Trophoblast cell (in vitro differentiated cells and primary cell): Measurements from ENCODE around the gene CEBPB.

Experiments used
- DNase-seq, 2 donors: peaks; one replicate each; pipeline ENCODE4 v3.0.0-alpha.2; 2016
- H2AFZ ChIP-seq: 2 replicates; pipeline ENCODE4 v1.6.1; 2013; ENCODE audit warnings: low read length, moderate library complexity, mild to moderate bottlenecking; ENCODE audit not compliant: insufficient read depth, poor library complexity
- H2AK5ac ChIP-seq: 2 replicates; pipeline ENCODE4 v1.6.1; 2013; ENCODE audit warnings: mild to moderate bottlenecking, low read length
- H2BK120ac ChIP-seq: 2 replicates; pipeline ENCODE4 v1.6.1; 2013; ENCODE audit warnings: low read length, mild to moderate bottlenecking, moderate library complexity; ENCODE audit not compliant: insufficient read depth, poor library complexity
- H2BK12ac ChIP-seq: 2 replicates; pipeline ENCODE4 v1.6.1; 2013; ENCODE audit warnings: mild to moderate bottlenecking, low read length, moderate library complexity
- H2BK5ac ChIP-seq: 2 replicates; pipeline ENCODE4 v1.6.1; 2013; ENCODE audit warnings: low read length, low read depth, moderate library complexity, mild to moderate bottlenecking; ENCODE audit not compliant: poor library complexity
- H3K14ac ChIP-seq: 2 replicates; pipeline ENCODE4 v1.6.1; 2013; ENCODE audit warnings: mild to moderate bottlenecking, low read length
- H3K18ac ChIP-seq: 2 replicates; pipeline ENCODE4 v1.6.1; 2013; ENCODE audit warnings: mild to moderate bottlenecking, low read length
- H3K23ac ChIP-seq: 2 replicates; pipeline ENCODE4 v1.6.1; 2013; ENCODE audit warnings: low read length
- H3K27ac ChIP-seq: 2 replicates; pipeline ENCODE4 v1.5.1; 2013; ENCODE audit warnings: low read depth, mild to moderate bottlenecking, inconsistent platforms, low read length, moderate library complexity
- H3K27me3 ChIP-seq: 2 replicates; pipeline ENCODE4 v1.6.1; 2013; ENCODE audit warnings: inconsistent platforms, mild to moderate bottlenecking, low read length, moderate library complexity; ENCODE audit not compliant: insufficient read depth
- H3K36me3 ChIP-seq, 2 experiments: 1 replicate in 1 of 2; 2 replicates in 1 of 2; pipeline ENCODE4 v1.6.1; 2013; ENCODE audit warnings: low read length in 2 of 2, mild to moderate bottlenecking in 2 of 2, moderate library complexity in 1 of 2; ENCODE audit not compliant: insufficient read depth in 2 of 2, control insufficient read depth in 1 of 2
- H3K4ac ChIP-seq: 2 replicates; pipeline ENCODE4 v1.6.1; 2013; ENCODE audit warnings: low read depth, mild to moderate bottlenecking, low read length, moderate library complexity
- H3K4me1 ChIP-seq, 2 experiments: 1 replicate in 1 of 2; 2 replicates in 1 of 2; pipeline ENCODE4 v1.6.1; 2013; ENCODE audit warnings: low read length in 2 of 2, mild to moderate bottlenecking in 2 of 2, moderate library complexity in 1 of 2; ENCODE audit not compliant: insufficient read depth in 2 of 2, control insufficient read depth in 1 of 2
- H3K4me2 ChIP-seq: 2 replicates; pipeline ENCODE4 v1.6.1; 2013; ENCODE audit warnings: inconsistent platforms, mild to moderate bottlenecking, low read length, moderate library complexity
- H3K4me3 ChIP-seq: 2 replicates; pipeline ENCODE4 v1.5.1; 2013; ENCODE audit warnings: mild to moderate bottlenecking, low read depth, low read length, inconsistent platforms
- H3K79me1 ChIP-seq: one replicate; pipeline ENCODE4 v1.6.1; 2013; ENCODE audit warnings: low read length
- H3K79me2 ChIP-seq: 2 replicates; pipeline ENCODE4 v1.6.1; 2013; ENCODE audit warnings: low read length, mild to moderate bottlenecking; ENCODE audit not compliant: control insufficient read depth, insufficient read depth, poor library complexity
- H3K9ac ChIP-seq: 2 replicates; pipeline ENCODE4 v1.6.1; 2013; ENCODE audit warnings: mild to moderate bottlenecking, low read length
- H3K9me3 ChIP-seq: 2 replicates; pipeline ENCODE4 v1.6.1; 2013; ENCODE audit warnings: low read depth, mild to moderate bottlenecking, control low read depth, inconsistent platforms, low read length; ENCODE audit not compliant: insufficient read depth
- H4K12ac ChIP-seq: 2 replicates; pipeline ENCODE4 v1.6.1; 2013; ENCODE audit warnings: low read depth, mild to moderate bottlenecking, low read length, moderate library complexity
- H4K8ac ChIP-seq: 2 replicates; pipeline ENCODE4 v1.6.1; 2013; ENCODE audit warnings: low read depth, mild to moderate bottlenecking, low read length, moderate library complexity
- H4K91ac ChIP-seq: one replicate; pipeline ENCODE4 v1.6.1; 2013; ENCODE audit warnings: low read depth, mild to moderate bottlenecking, low read length, moderate library complexity
- WGBS: extraction: QIAGEN DNeasy Blood & Tissue Kit; methylation state at CpG from one replicate; pipeline ENCODE4 v1.1.7; 2013; ENCODE audit warnings: missing lambda C conversion rate; ENCODE audit not compliant: insufficient read length, insufficient coverage; ENCODE audit errors: extremely low coverage; 5-methylcytosine and 5-hydroxymethylcytosine counted together

Gene CEBPB

DNA sequence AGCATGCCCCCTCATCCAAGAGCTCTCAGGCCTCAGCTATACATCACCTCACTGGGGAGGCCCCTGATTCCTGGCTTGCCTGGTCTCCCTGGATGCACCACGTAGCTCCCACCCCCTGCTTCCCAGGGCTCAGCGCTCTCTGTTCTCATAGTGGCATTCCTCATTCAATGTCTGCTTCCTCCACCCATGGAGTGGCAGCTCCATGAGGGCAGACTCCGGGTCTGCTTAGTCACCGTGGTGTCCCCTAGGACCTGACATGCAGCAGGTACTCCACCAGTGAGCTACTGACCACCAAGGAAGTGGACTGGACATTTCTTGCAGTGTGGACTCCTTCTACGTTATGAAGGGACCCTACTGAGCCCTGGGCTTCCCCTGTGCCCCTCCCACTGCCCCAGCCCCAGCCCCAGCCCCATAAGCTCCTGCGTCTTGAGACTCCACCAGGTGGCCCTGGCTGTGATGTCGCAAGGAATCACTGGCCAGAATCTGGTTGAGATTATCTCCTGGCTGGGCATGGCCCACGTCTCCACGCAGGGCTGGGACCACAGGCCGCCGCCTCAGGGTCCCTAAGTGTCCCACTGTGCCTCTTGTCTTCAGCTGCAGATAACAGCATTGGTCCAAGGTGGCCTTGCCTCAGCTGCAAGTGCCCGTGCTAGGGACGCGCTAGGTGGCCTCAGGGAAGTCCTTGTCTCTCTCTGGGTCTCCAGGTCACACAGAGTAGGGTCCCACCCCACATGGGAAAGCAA lies 26.7 kb downstream of the CEBPB start:
- WGBS = no CpG with 5 or more reads among the region's 14 CpGs
- peak overlapping the region; percentile 69 for H4K91ac ChIP-seq
- H3K18ac ChIP-seq = peak overlapping the region; percentile 34
- no peak overlapping the region for H3K4ac ChIP-seq
- no peak overlapping the region for H2BK12ac ChIP-seq
- H3K4me2 ChIP-seq = no peak overlapping the region
- H4K12ac ChIP-seq = no peak overlapping the region
- H3K9me3 ChIP-seq = peaks cover 2% of the 10 kb centered on the region
- peak overlapping the region; percentile 24 for H2BK5ac ChIP-seq
- no peak overlapping the region for H2AK5ac ChIP-seq
- DNase-seq = no peak
- H4K8ac ChIP-seq = peak overlapping the region; percentile 2
- H3K79me1 ChIP-seq = peaks cover 11% of the 10 kb centered on the region
- H2BK120ac ChIP-seq = peak overlapping the region; percentile 25
- no peak overlapping the region for H3K9ac ChIP-seq
- H3K36me3 ChIP-seq = no peaks in the 10 kb centered on the region
- H2AFZ ChIP-seq = no peak overlapping the region
- H3K4me3 ChIP-seq = no peak overlapping the region
- H3K23ac ChIP-seq = no peak overlapping the region
- no peaks in the 10 kb centered on the region for H3K27me3 ChIP-seq
- peak overlapping the region; percentile 3 for H3K14ac ChIP-seq
- H3K79me2 ChIP-seq = no peaks in the 10 kb centered on the region
- no peak overlapping the region for H3K27ac ChIP-seq
- peaks cover 11 to 14% of the 10 kb centered on the region in 2 experiments for H3K4me1 ChIP-seq

GRCh38 chr20:50218987-50219435 lies 28.4 kb downstream of the CEBPB start:
- Histone ChIP-seq H3K18ac (no peak overlapping the region), H2BK120ac (no peak overlapping the region), H2BK5ac (no peak overlapping the region), H4K8ac (no peak overlapping the region), H3K9ac (no peak overlapping the region), H3K36me3 (no peaks in the 10 kb centered on the region), H3K79me1 (peaks cover 11% of the 10 kb centered on the region), H3K4me2 (no peak overlapping the region), H2AFZ (no peak overlapping the region), H4K12ac (no peak overlapping the region), H4K91ac (peak overlapping the region; percentile 45), H3K79me2 (no peaks in the 10 kb centered on the region), H3K4me3 (no peak overlapping the region), H3K9me3 (peaks cover 2% of the 10 kb centered on the region), H2AK5ac (no peak overlapping the region), H3K23ac (no peak overlapping the region), H2BK12ac (no peak overlapping the region), H3K4ac (no peak overlapping the region), H3K27me3 (no peaks in the 10 kb centered on the region), H3K14ac (no peak overlapping the region), H3K27ac (no peak overlapping the region), H3K4me1 (peaks cover 12 to 14% of the 10 kb centered on the region in 2 experiments)
- DNase-seq = no peak
- no CpG with 5 or more reads among the region's 5 CpGs for WGBS

DNA sequence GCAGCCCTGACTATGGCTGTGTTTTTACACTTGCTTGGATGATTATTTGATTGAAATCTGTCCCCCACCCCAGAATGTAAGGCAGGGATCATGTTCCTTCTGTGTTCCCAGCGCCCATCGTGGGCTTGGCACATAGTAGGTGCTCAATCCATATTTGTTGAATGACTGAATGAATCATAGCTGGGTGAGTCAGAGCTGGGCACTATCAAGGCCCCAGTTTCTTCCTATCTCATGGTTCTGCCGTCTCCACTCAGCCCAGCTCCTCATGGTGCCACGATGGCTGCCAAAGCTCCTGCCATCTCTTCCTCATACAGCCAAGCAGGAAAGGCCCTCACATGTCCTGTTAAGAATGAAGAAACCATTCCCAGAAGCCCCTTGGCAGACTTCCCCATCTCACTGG lies 29.0 kb downstream of the CEBPB start:
- Histone ChIP-seq H2BK120ac (no peak overlapping the region), H3K27ac (no peak overlapping the region), H3K79me2 (no peaks in the 10 kb centered on the region), H3K18ac (no peak overlapping the region), H3K23ac (no peak overlapping the region), H3K9me3 (peaks cover 2% of the 10 kb centered on the region), H2BK12ac (no peak overlapping the region), H3K14ac (no peak overlapping the region), H4K8ac (no peak overlapping the region), H3K79me1 (peaks cover 11% of the 10 kb centered on the region), H2AFZ (no peak overlapping the region), H3K4me1 (peaks cover 16 to 17% of the 10 kb centered on the region in 2 experiments), H3K4me2 (no peak overlapping the region), H3K9ac (no peak overlapping the region), H4K91ac (peak overlapping the region; percentile 25), H3K36me3 (no peaks in the 10 kb centered on the region), H4K12ac (no peak overlapping the region), H3K4ac (no peak overlapping the region), H2BK5ac (no peak overlapping the region), H3K27me3 (no peaks in the 10 kb centered on the region), H3K4me3 (no peak overlapping the region), H2AK5ac (no peak overlapping the region)
- no peak for DNase-seq
- no CpG with 5 or more reads among the region's 4 CpGs for WGBS

DNA sequence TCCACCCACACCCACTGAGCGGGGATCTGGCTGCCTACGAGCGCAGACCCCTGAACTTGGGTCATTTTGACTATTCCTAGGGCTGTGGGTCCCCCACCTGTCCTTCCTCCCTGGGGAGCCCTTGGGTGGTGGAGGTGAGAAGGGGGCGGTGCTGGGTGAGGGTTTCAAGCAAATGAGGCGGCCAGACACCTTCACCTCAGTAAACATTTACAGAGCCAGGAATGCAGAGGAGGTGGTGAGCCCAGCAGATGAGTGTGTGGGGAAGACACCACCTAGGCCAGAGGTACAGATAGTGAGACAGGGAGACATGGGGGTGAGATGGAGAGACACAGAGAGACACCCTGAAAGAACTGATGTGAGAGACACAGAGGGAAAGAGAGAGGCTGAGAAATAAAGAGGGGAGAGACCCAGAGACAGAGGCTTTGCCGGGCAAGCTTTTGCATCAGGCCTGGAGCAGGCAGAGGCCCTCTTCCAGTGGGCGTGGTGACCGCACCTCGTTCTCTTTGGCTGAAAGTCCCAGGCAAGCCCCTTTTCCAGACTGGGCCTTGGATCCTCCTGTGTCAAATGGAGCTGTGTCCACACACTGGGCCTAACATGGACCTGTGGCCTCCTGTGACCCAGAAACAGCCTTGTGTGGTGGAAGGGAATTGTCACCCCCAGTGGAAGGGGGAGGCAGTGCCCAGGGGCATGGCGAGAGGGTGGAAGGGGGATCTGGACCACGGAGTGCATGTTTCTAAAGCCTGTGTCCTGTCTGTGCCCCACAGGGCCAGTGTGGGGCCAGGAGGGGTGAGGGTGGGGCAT lies 29.7 kb downstream of the CEBPB start:
- Histone ChIP-seq H2BK12ac (no peak overlapping the region), H4K12ac (no peak overlapping the region), H3K79me1 (peaks cover 11% of the 10 kb centered on the region), H2AK5ac (no peak overlapping the region), H3K14ac (no peak overlapping the region), H3K36me3 (no peaks in the 10 kb centered on the region), H3K9ac (no peak overlapping the region), H3K27ac (no peak overlapping the region), H4K8ac (no peak overlapping the region), H3K4me2 (no peak overlapping the region), H2BK120ac (no peak overlapping the region), H3K23ac (no peak overlapping the region), H3K27me3 (no peaks in the 10 kb centered on the region), H3K9me3 (peaks cover 2% of the 10 kb centered on the region), H4K91ac (peak overlapping the region; percentile 15), H2AFZ (no peak overlapping the region), H3K4me1 (peaks cover 19 to 20% of the 10 kb centered on the region in 2 experiments), H3K79me2 (no peaks in the 10 kb centered on the region), H3K18ac (no peak overlapping the region), H3K4me3 (no peak overlapping the region), H3K4ac (no peak overlapping the region), H2BK5ac (no peak overlapping the region)
- no CpG with 5 or more reads among the region's 11 CpGs for WGBS
- DNase-seq = no peak
